HEK293T (cell line): Measurements from ENCODE around the gene HOXD9.

Source experiments
- CTCF ChIA-PET: fragments of 350-600 bp; formaldehyde crosslinking; extraction: SDS; loops from one replicate; lab custom pipeline; 2021; ENCODE audit warnings: antibody characterized with exemption, inconsistent platforms; lab: Yijun Ruan, JAX
- POLR2A ChIA-PET: fragments of 350-600 bp; formaldehyde crosslinking; extraction: SDS; loops from one replicate; lab custom pipeline; 2020; ENCODE audit warnings: antibody characterized with exemption, inconsistent platforms; lab: Yijun Ruan, JAX
- DNase-seq: peaks from one replicate; pipeline ENCODE4 v3.0.0; 2012; ENCODE audit warnings: mixed read lengths; ENCODE audit errors: extremely low spot score
- ARNT ChIP-seq: fragments of 450-650 bp; IDR thresholded peaks from 2 replicates; pipeline ENCODE4 v1.6.1; 2017; ENCODE audit warnings: mild to moderate bottlenecking
- BHLHE40 ChIP-seq: fragments of 450-650 bp; IDR thresholded peaks from 2 replicates; pipeline ENCODE4 v1.6.1; 2016; ENCODE audit warnings: mild to moderate bottlenecking, moderate library complexity, borderline replicate concordance
- CTBP1 ChIP-seq: fragments of 450-650 bp; IDR thresholded peaks from 2 replicates; pipeline ENCODE4 v1.6.1; 2016; ENCODE audit warnings: borderline replicate concordance
- ELF4 ChIP-seq: fragments of 450-650 bp; IDR thresholded peaks from 2 replicates; pipeline ENCODE4 v1.6.1; 2017; ENCODE audit warnings: antibody characterized with exemption
- FOXA1 ChIP-seq: fragments of 450-650 bp; IDR thresholded peaks from 2 replicates; pipeline ENCODE4 v1.6.1; 2016; ENCODE audit warnings: mild to moderate bottlenecking
- FOXK2 ChIP-seq: fragments of 450-650 bp; IDR thresholded peaks from 2 replicates; pipeline ENCODE4 v1.6.1; 2016; ENCODE audit warnings: mild to moderate bottlenecking
- FOXM1 ChIP-seq: fragments of 450-650 bp; IDR thresholded peaks from 2 replicates; pipeline ENCODE4 v1.6.1; 2017; ENCODE audit warnings: mild to moderate bottlenecking, borderline replicate concordance
- HDGF ChIP-seq: fragments of 450-650 bp; IDR thresholded peaks from 2 replicates; pipeline ENCODE4 v1.6.1; 2017; ENCODE audit warnings: antibody characterized with exemption, borderline replicate concordance
- L3MBTL2 ChIP-seq: fragments of 450-650 bp; conservative IDR thresholded peaks from 2 replicates; pipeline ENCODE4 v1.6.1; 2016; ENCODE audit warnings: mild to moderate bottlenecking
- LEF1 ChIP-seq: fragments of 450-650 bp; IDR thresholded peaks from 2 replicates; pipeline ENCODE4 v1.6.1; 2017; ENCODE audit warnings: mild to moderate bottlenecking, borderline replicate concordance
- NFRKB ChIP-seq: fragments of 450-650 bp; IDR thresholded peaks from 2 replicates; pipeline ENCODE4 v1.6.1; 2016; ENCODE audit warnings: mild to moderate bottlenecking, moderate library complexity
- SP1 ChIP-seq: fragments of 450-650 bp; IDR thresholded peaks from 2 replicates; pipeline ENCODE4 v1.6.1; 2017
- SUZ12 ChIP-seq: fragments of 450-650 bp; IDR thresholded peaks from 2 replicates; pipeline ENCODE4 v1.6.1; 2016; ENCODE audit warnings: mild to moderate bottlenecking
- TARDBP ChIP-seq: fragments of 450-650 bp; IDR thresholded peaks from 2 replicates; pipeline ENCODE4 v1.6.1; 2016
- ZNF384 ChIP-seq: fragments of 450-650 bp; IDR thresholded peaks from 2 replicates; pipeline ENCODE4 v1.6.1; 2016
- TF ChIP-seq, protein P1 (sequence below): fragments of 450-650 bp; IDR thresholded peaks from 2 replicates; pipeline ENCODE4 v1.6.1; 2016

HOXD9 gene

DNA sequence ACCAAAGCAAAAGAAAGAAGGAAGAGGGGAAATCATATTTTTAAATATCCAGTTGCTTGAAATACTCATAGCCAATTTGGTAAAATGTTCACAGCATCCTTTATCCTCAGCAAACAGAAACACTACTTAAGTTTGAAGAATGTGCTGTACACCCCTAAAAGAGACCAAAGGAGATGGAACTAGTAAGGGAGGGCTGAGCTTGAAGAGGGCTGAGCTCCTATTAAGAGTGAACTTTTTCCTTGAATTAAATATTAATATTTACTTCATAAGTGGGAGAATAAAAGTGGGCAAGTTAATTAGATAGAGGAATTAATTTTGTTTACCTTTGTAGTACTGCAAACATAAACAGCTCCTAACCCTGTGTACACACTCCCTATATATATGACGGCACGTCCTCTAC is 45.7 kb upstream of the HOXD9 start:
- no peak for DNase-seq
- POLR2A ChIA-PET: no interaction called here
- CTCF ChIA-PET: no interaction called here

DNA sequence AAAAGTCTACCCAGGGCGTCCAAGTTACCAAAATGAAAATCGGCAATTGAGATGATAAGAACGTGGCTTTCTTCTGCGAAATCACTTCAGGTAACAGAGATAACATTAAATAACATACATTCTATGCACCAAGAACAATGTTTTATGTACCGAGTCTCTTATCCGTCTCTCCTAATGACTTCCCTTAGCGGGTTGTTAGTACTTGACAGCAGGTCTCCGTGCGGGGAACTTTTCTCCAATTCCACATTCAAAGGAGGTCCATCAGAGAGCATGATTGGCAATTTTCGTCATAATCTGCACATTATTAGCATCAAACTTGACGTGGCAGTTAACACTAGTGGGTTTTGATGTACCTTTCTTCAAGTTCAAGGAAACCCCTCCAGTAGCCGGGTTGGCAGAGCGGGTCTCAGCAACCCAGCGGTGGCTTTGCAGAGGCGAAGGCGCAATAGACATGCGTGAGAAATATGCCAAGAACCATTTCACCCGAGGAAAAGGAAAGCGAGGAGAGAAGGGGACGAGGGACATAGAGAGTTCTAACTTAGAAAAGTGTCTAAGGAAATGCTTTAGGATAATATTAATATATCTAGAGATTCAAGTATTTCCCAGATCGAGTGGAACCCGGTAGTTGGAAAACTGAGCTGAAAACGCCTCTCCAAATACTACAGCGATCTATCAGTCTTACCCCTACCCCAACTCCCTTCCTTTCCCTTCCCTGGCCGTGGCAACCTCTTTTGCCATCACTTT is 43.8 kb upstream of the HOXD9 start:
- ChIA-PET POLR2A (interaction anchor here (2.2 to 2.8 kb wide), 2 partner anchors 17 to 77 kb away, joined by 9 to 11 read pairs; partner anchors contain the start of gene LNPK), CTCF (interaction anchor here (0.7 to 1.9 kb wide), 5 partner anchors 17 to 1381 kb away, joined by 3 to 9 read pairs (median 5); no protein-coding TSS in a partner anchor)
- DNase-seq: no peak
- TF ChIP-seq ELF4 (no peak), L3MBTL2 (no peak), ARNT (no peak), CTBP1 (no peak), LEF1 (no peak), TARDBP (no peak), HDGF (no peak), FOXK2 (no peak), FOXM1 (no peak), SUZ12 (no peak), BHLHE40 (no peak), NFRKB (no peak)
- TF ChIP-seq, protein P1, sequence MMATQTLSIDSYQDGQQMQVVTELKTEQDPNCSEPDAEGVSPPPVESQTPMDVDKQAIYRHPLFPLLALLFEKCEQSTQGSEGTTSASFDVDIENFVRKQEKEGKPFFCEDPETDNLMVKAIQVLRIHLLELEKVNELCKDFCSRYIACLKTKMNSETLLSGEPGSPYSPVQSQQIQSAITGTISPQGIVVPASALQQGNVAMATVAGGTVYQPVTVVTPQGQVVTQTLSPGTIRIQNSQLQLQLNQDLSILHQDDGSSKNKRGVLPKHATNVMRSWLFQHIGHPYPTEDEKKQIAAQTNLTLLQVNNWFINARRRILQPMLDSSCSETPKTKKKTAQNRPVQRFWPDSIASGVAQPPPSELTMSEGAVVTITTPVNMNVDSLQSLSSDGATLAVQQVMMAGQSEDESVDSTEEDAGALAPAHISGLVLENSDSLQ: no peak

More for the DNA sequence above, 45.7 kb upstream of the HOXD9 start:
- TF ChIP-seq CTBP1 (no peak), ELF4 (no peak), FOXK2 (no peak), L3MBTL2 (no peak), ZNF384 (no peak), NFRKB (no peak), ARNT (no peak)

DNA sequence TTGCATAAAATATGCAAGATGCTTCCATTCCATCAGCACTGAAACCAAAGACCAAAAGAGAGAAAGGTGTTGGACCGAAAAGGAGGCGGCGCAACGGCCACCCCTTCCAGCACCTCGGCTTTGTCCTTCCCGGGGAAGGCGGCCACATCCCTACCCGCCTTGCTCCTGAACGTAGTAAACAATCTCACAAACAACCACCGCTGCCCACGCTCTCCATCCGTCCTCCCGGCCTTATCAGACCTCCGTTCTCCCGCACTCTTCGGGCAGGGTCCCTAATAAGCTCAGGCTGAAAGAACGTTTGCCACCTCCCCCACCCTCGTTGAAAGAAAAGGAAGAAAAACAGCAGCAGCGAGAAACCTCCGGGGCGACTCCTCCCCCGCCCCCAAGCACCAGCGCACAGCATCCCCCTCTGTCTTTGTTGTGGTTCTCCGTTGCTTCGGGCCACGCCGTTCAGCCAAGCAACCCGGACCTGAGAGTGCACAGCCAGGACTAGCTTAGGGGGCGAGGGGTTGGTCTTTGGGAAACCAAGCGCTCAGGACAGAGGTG is 43.2 kb upstream of the HOXD9 start:
- ChIA-PET POLR2A (interaction anchor here (0.7 to 2.8 kb wide), 3 partner anchors 13 to 78 kb away, joined by 3 to 11 read pairs (median 9); partner anchors contain the start of genes HOXD13 and LNPK), CTCF (interaction anchor here (0.5 to 1.9 kb wide), 7 partner anchors 10 to 1382 kb away, joined by 3 to 9 read pairs (median 5); no protein-coding TSS in a partner anchor)
- DNase-seq: no peak

DNA sequence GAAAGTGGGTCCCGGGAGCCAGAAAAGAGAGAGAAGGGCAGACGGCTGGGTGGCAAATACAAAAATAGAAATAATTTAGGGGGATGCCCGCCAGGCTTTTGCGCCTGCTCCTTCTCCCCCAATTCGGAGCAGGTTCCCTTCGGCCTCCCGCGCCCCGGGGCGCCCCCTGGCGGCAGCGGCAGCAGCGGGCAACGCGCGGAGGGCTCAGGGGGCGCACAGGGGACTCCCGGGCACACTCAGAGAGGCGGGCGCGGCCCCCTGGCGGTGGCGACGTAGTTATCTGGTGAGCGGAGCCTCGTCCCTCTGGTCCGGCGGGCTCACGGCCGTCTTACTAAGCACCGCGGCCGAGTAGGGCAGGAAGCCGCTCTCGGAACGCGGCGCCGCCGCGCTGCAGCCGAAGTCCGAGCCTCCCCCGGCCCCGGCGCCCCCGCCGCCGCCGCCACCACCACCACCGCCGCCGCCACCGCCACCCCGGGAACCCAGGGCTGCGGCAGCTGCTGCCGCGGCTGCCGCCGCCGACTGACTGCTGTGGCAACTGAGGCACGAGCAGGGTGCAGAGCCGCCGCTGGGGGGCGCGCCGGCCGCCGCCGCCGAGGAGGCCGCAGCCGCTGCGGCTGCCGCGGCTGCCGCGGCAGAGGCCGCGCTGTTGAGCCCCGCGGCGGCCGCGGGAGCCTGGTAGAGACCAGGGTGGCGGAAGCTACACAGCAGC is 42.5 kb upstream of the HOXD9 start:
- POLR2A ChIA-PET: interaction anchor here (0.7 to 2.8 kb wide), 3 partner anchors 13 to 78 kb away, joined by 3 to 11 read pairs (median 9); partner anchors contain the start of genes HOXD13 and LNPK
- CTCF ChIA-PET: interaction anchor here (0.5 to 1.9 kb wide), 11 partner anchors 11 to 1383 kb away, joined by 3 to 9 read pairs (median 4); no protein-coding TSS in a partner anchor
- TF ChIP-seq FOXM1 (no peak), ZNF384 (no peak), L3MBTL2 (no peak), ARNT (no peak), LEF1 (no peak), BHLHE40 (no peak), SUZ12 (no peak), HDGF (no peak), ELF4 (no peak), NFRKB (no peak), SP1 (no peak), FOXK2 (no peak)
- TF ChIP-seq, protein P1: no peak
- DNase-seq: peak; percentile 87

More for the DNA sequence above, 43.2 kb upstream of the HOXD9 start:
- no peak for TF ChIP-seq L3MBTL2
- TF ChIP-seq CTBP1: no peak
- no peak for TF ChIP-seq BHLHE40
- TF ChIP-seq, protein P1: no peak
- TF ChIP-seq FOXA1: no peak
- TF ChIP-seq SP1: no peak

DNA sequence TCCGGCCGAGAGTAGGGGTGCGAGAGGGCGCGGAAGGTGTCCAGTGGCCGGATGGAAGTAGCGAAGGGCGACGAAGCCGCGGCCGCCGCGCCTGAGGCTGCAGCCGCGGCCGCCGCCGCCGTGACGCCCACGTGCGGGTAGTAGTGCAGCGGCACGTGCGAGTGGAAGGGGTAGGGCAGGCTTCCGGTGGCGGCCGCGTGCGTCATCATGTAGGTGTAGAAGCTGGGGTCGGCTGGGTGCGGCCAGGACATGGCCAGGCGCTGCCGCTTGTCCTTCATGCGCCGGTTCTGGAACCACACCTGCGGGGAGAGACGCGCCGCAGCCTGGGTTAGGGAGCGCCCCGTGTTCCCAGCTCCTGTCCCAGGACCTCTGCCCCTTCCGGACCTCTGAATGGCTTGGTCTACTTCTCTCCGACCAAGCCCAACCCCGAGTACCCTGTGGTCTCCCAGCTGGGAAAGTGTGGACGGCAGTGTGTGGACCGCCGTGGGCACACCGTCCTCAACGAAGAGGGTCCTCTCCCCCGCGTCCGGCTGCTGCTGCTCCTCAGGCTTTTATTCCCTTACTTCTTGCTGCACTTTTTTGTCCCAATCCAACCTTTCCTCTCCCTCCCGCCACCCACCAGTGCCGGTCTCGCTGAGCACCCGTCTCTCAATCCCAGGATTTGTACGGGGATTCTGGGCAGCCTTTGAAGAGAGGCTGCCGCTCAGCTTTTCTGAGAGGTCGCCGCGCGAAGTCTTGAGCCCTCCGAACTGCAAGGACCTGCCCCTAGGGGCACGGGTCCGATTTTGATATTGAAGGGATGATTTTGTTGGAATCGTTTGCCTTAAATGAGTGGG is 41.8 kb upstream of the HOXD9 start:
- POLR2A ChIA-PET: interaction anchor here (2.2 to 2.8 kb wide), 2 partner anchors 15 to 79 kb away, joined by 9 to 11 read pairs; partner anchors contain the start of gene LNPK
- DNase-seq: no peak
- CTCF ChIA-PET: interaction anchor here (0.6 to 1.9 kb wide), 6 partner anchors 12 to 391 kb away, joined by 3 to 9 read pairs (median 4); no protein-coding TSS in a partner anchor
- TF ChIP-seq FOXM1 (no peak), L3MBTL2 (peak; percentile 84)
